HL-60 (cell line): ENCODE results near the gene MED9.
"Not testable (repeated sequence)": the region's sequence is repeated elsewhere in the genome, so short reads cannot be mapped to it uniquely, and the experiment has no call there.

Source experiments
- DNase-seq, 2 experiments: peaks; one replicate each; pipeline ENCODE4 v3.0.0-alpha.2; 2010 to 2020; ENCODE audit warnings: low read depth in 1 of 2, low spot score in 1 of 2
- H3K27ac ChIP-seq: fragments of 250-450 bp; sonication (Bioruptor Pico); replicated peaks from 2 replicates; pipeline ENCODE4 v1.5.1; 2020; ENCODE audit warnings: mild to moderate bottlenecking, moderate library complexity
- H3K27me3 ChIP-seq: fragments of 250-450 bp; sonication (Bioruptor Pico); 2 replicates; pipeline ENCODE4 v1.5.1; 2021; ENCODE audit warnings: mild to moderate bottlenecking, moderate library complexity; ENCODE audit not compliant: insufficient read depth, poor library complexity, severe bottlenecking
- H3K4me3 ChIP-seq: replicated peaks from 2 replicates; pipeline ENCODE4 v1.5.1; 2011; ENCODE audit warnings: mild to moderate bottlenecking, control low read depth, low read length; ENCODE audit not compliant: insufficient read depth
- CTCF ChIP-seq: IDR thresholded peaks from one replicate; pipeline ENCODE4 v1.5.1; 2011; ENCODE audit warnings: low read length, control low read depth, inconsistent platforms; ENCODE audit not compliant: insufficient read depth
- GABPA ChIP-seq: IDR thresholded peaks from 2 replicates; pipeline ENCODE4 v1.6.1; 2012; ENCODE audit warnings: low read depth
- POLR2AphosphoS5 ChIP-seq: IDR thresholded peaks from 2 replicates; pipeline ENCODE4 v1.6.1; 2012; ENCODE audit warnings: low read depth
- REST ChIP-seq: IDR thresholded peaks from 2 replicates; pipeline ENCODE4 v1.6.1; 2012; ENCODE audit warnings: low read depth; ENCODE audit not compliant: insufficient replicate concordance
- SPI1 ChIP-seq: IDR thresholded peaks from 2 replicates; pipeline ENCODE4 v1.6.1; 2012; ENCODE audit warnings: low read depth, mild to moderate bottlenecking, borderline replicate concordance

MED9 gene

GRCh38 chr17:17462048-17462824 lies 14.6 kb upstream of the MED9 start:
- H3K27me3 ChIP-seq: no peaks in the 10 kb centered on the region
- H3K27ac ChIP-seq: no peak overlapping the region
- no peak overlapping the region for H3K4me3 ChIP-seq
- TF ChIP-seq CTCF: no peak
- no peak for TF ChIP-seq SPI1
- TF ChIP-seq GABPA: no peak
- no peak for TF ChIP-seq POLR2AphosphoS5
- no peak for TF ChIP-seq REST
- no peak for DNase-seq

- TF ChIP-seq POLR2AphosphoS5: no peak
- no peak for TF ChIP-seq SPI1
- TF ChIP-seq CTCF: no peak
- TF ChIP-seq REST: no peak
- no peak for TF ChIP-seq GABPA
Observed at GRCh38 chr17:17463821-17464220, 13.0 kb upstream of the MED9 start.

GRCh38 chr17:17465878-17466277 lies 10.9 kb upstream of the MED9 start:
- not testable (repeated sequence) for H3K27ac ChIP-seq, H3K27me3 ChIP-seq, DNase-seq, H3K4me3 ChIP-seq

More at GRCh38 chr17:17463821-17464220, 13.0 kb upstream of the MED9 start:
- no peak for DNase-seq
- Histone ChIP-seq H3K27me3 (no peaks in the 10 kb centered on the region), H3K4me3 (no peak overlapping the region), H3K27ac (no peak overlapping the region)

GRCh38 chr17:17466511-17466910 lies 10.3 kb upstream of the MED9 start:
- Histone ChIP-seq H3K4me3 (no peak overlapping the region), H3K27me3 (no peaks in the 10 kb centered on the region), H3K27ac (no peak overlapping the region)
- TF ChIP-seq SPI1: no peak
- TF ChIP-seq CTCF: no peak
- no peak for TF ChIP-seq GABPA
- TF ChIP-seq POLR2AphosphoS5: no peak
- DNase-seq: no peak
